ENCODE measurements around the gene GLCE.

- TF ChIP-seq, protein P1, sequence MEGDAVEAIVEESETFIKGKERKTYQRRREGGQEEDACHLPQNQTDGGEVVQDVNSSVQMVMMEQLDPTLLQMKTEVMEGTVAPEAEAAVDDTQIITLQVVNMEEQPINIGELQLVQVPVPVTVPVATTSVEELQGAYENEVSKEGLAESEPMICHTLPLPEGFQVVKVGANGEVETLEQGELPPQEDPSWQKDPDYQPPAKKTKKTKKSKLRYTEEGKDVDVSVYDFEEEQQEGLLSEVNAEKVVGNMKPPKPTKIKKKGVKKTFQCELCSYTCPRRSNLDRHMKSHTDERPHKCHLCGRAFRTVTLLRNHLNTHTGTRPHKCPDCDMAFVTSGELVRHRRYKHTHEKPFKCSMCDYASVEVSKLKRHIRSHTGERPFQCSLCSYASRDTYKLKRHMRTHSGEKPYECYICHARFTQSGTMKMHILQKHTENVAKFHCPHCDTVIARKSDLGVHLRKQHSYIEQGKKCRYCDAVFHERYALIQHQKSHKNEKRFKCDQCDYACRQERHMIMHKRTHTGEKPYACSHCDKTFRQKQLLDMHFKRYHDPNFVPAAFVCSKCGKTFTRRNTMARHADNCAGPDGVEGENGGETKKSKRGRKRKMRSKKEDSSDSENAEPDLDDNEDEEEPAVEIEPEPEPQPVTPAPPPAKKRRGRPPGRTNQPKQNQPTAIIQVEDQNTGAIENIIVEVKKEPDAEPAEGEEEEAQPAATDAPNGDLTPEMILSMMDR (IDR thresholded peaks at IDR 0.05): no peak
- no peak for TF ChIP-seq POLR2A (IDR thresholded peaks at IDR 0.05)
These were observed 77.3 kb downstream of the GLCE start for GRCh38 chr15:69237718-69238117.
